Astrocyte (in vitro differentiated cells and primary cell): ENCODE measurements around the gene ATXN2L. TPM values are rescaled to one million over a fixed set of nuclear protein-coding genes. Genes with fewer than 3 reads are reported as not detected.
"Not testable (repeated sequence)": the region's sequence is repeated elsewhere in the genome, so short reads cannot be mapped to it uniquely, and the experiment has no call there.

Experiments used
- DNase-seq: peaks from one replicate; pipeline ENCODE4 v3.0.0-alpha.2; 2010; ENCODE audit warnings: low read depth
- FAIRE-seq: peaks from 2 replicates; lab custom pipeline; 2011; peaks lifted over from hg19 to GRCh38; lab: Jason Lieb, UNC
- H2AFZ ChIP-seq: 2 replicates; pipeline ENCODE4 v1.6.0; 2012; ENCODE audit warnings: low read depth, low read length, inconsistent platforms
- H3K27ac ChIP-seq: 2 replicates; pipeline ENCODE4 v1.5.1; 2011; ENCODE audit warnings: low read depth, low read length, inconsistent platforms
- H3K27me3 ChIP-seq: 2 replicates; pipeline ENCODE4 v1.6.0; 2011; ENCODE audit warnings: low read length, inconsistent platforms; ENCODE audit not compliant: insufficient read depth
- H3K36me3 ChIP-seq: 2 replicates; pipeline ENCODE4 v1.5.1; 2011; ENCODE audit warnings: low read length, inconsistent platforms; ENCODE audit not compliant: insufficient read depth
- H3K4me1 ChIP-seq: 2 replicates; pipeline ENCODE4 v1.5.1; 2011; ENCODE audit warnings: low read length, inconsistent platforms; ENCODE audit not compliant: insufficient read depth
- H3K4me2 ChIP-seq: 2 replicates; pipeline ENCODE4 v1.6.0; 2012; ENCODE audit warnings: low read length, inconsistent platforms
- H3K4me3 ChIP-seq: 2 replicates; pipeline ENCODE4 v1.5.1; 2011; ENCODE audit warnings: low read depth, mild to moderate bottlenecking, low read length, inconsistent platforms; ENCODE audit not compliant: insufficient read depth
- H3K79me2 ChIP-seq: 2 replicates; pipeline ENCODE4 v1.6.0; 2012; ENCODE audit warnings: mild to moderate bottlenecking, low read length, inconsistent platforms; ENCODE audit not compliant: insufficient read depth
- H3K9ac ChIP-seq: 2 replicates; pipeline ENCODE4 v1.6.0; 2012; ENCODE audit warnings: mild to moderate bottlenecking, low read length, inconsistent platforms
- H3K9me3 ChIP-seq: 2 replicates; pipeline ENCODE4 v1.5.1; 2012; ENCODE audit warnings: low read depth, mild to moderate bottlenecking, low read length, inconsistent platforms; ENCODE audit not compliant: insufficient read depth
- H4K20me1 ChIP-seq: 2 replicates; pipeline ENCODE4 v1.6.0; 2012; ENCODE audit warnings: low read length, inconsistent platforms; ENCODE audit not compliant: insufficient read depth
- H3K27ac Mint-ChIP-seq: one replicate; pipeline ENCODE4 v1.8.0; 2021; ENCODE audit warnings: mild to moderate bottlenecking, mixed read lengths; ENCODE audit not compliant: unreplicated experiment
- H3K27me3 Mint-ChIP-seq: one replicate; pipeline ENCODE4 v1.8.0; 2021; ENCODE audit warnings: low read depth, mixed read lengths; ENCODE audit not compliant: unreplicated experiment
- H3K36me3 Mint-ChIP-seq: one replicate; pipeline ENCODE4 v1.8.0; 2021; ENCODE audit warnings: low read depth, mixed read lengths; ENCODE audit not compliant: unreplicated experiment
- H3K4me1 Mint-ChIP-seq: one replicate; pipeline ENCODE4 v1.8.0; 2021; ENCODE audit warnings: low read depth, mixed read lengths; ENCODE audit not compliant: unreplicated experiment
- H3K4me3 Mint-ChIP-seq: one replicate; pipeline ENCODE4 v1.8.0; 2021; ENCODE audit warnings: mild to moderate bottlenecking, moderate library complexity, mixed read lengths; ENCODE audit not compliant: unreplicated experiment
- H3K9me3 Mint-ChIP-seq: one replicate; pipeline ENCODE4 v1.8.0; 2021; ENCODE audit warnings: mild to moderate bottlenecking, mixed read lengths; ENCODE audit not compliant: unreplicated experiment
- EZH2 ChIP-seq: IDR thresholded peaks from 2 replicates; pipeline ENCODE4 v1.6.1; 2012; ENCODE audit warnings: mild to moderate bottlenecking, low read length, inconsistent platforms; ENCODE audit not compliant: insufficient read depth
- total RNA-seq: library from RNA; stranded (reverse); gene quantifications from 2 replicates; pipeline ENCODE4 v1.2.1, GENCODE V29; 2021
- TF ChIP-seq, protein P1 (sequence below): IDR thresholded peaks from 2 replicates; pipeline ENCODE4 v1.5.1; 2011; ENCODE audit warnings: low read depth, mild to moderate bottlenecking, inconsistent platforms, low read length, moderate library complexity; ENCODE audit not compliant: insufficient read depth

ATXN2L gene
- total RNA-seq, 1 donor from 2014 or later = 191 TPM

DNA sequence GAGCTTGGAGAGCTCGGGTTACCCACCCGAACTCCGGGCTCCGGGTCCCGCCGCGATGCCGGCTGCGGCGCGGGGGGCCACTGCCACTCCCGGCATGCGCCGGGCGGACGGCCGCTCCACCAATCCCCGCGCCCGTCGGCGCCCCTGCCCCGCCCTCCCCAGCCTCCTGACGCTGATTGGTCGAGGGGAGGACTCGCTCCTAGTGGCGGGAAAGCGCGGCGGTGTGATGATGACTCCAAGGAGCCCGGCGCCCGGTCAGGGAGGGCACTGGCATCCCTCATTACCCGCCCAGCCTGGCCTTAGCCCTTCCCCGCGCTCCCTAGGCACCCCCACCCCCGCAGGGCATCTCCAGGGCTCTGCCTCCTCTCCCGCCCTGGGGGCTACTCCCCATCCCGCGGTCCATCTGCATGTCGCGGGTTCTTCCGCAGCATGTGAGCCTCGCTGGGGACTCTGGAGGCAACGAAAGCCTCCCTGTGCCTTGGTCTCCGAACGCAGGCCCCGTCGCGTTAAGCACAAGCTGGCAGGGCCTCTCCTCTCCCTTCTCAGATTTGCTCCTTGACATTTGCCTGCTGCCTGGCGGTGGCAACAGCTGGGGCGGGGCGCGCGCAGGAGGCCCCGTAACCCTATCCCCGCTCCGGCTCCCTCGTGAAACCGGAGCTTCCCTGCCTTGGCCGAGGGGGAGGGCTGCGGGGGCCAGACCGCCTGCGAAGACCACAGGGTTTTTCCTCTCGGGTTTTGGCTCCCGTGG is 57.2 kb downstream of the ATXN2L start:
- H3K27me3 Mint-ChIP-seq = peaks cover 13% of the 10 kb centered on the region
- H3K9me3 ChIP-seq = no peaks in the 10 kb centered on the region
- H4K20me1 ChIP-seq = no peaks in the 10 kb centered on the region
- H3K4me3 Mint-ChIP-seq = peak overlapping the region; percentile 88
- H3K27ac ChIP-seq = no peak overlapping the region
- H3K4me3 ChIP-seq = peak overlapping the region; percentile 78
- peak overlapping the region; percentile 98 for H3K4me2 ChIP-seq
- peak overlapping the region; percentile 81 for H3K9ac ChIP-seq
- peaks cover 2% of the 10 kb centered on the region for H3K4me1 Mint-ChIP-seq
- no peak overlapping the region for H3K27ac Mint-ChIP-seq
- DNase-seq (peak; percentile 51), FAIRE-seq (no peak)
- peak overlapping the region; percentile 85 for H2AFZ ChIP-seq
- H3K9me3 Mint-ChIP-seq = no peaks in the 10 kb centered on the region
- peaks cover 5% of the 10 kb centered on the region for H3K36me3 Mint-ChIP-seq
- no peaks in the 10 kb centered on the region for H3K79me2 ChIP-seq
- no peak for TF ChIP-seq EZH2
- TF ChIP-seq, protein P1, sequence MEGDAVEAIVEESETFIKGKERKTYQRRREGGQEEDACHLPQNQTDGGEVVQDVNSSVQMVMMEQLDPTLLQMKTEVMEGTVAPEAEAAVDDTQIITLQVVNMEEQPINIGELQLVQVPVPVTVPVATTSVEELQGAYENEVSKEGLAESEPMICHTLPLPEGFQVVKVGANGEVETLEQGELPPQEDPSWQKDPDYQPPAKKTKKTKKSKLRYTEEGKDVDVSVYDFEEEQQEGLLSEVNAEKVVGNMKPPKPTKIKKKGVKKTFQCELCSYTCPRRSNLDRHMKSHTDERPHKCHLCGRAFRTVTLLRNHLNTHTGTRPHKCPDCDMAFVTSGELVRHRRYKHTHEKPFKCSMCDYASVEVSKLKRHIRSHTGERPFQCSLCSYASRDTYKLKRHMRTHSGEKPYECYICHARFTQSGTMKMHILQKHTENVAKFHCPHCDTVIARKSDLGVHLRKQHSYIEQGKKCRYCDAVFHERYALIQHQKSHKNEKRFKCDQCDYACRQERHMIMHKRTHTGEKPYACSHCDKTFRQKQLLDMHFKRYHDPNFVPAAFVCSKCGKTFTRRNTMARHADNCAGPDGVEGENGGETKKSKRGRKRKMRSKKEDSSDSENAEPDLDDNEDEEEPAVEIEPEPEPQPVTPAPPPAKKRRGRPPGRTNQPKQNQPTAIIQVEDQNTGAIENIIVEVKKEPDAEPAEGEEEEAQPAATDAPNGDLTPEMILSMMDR = no peak
- H3K27me3 ChIP-seq = no peaks in the 10 kb centered on the region
- no peaks in the 10 kb centered on the region for H3K36me3 ChIP-seq
- peaks cover 13% of the 10 kb centered on the region for H3K4me1 ChIP-seq

DNA sequence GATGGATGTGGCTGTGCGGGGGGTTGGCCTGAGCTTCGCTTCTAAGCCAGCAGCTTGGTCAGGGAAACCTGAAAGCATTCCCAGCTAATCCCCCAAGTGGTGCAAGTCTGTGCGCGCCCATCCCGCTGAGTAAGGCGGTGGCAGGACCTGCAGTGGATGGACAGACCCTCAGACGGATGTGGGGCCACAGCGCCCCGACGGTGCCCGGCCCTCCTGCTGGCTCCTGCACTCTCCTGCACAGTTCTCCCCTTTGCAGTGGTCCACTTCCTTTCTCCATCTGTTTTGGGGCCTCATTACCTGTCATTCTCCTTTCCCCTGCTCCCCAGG is 57.8 kb downstream of the ATXN2L start:
- DNase-seq = no peak
- no peaks in the 10 kb centered on the region for H3K9me3 Mint-ChIP-seq
- no peaks in the 10 kb centered on the region for H4K20me1 ChIP-seq
- H3K4me2 ChIP-seq = peak overlapping the region; percentile 98
- H3K36me3 Mint-ChIP-seq = peaks cover 5% of the 10 kb centered on the region
- H3K27me3 ChIP-seq = no peaks in the 10 kb centered on the region
- H3K27ac Mint-ChIP-seq = peak overlapping the region; percentile 34
- H3K9ac ChIP-seq = no peak overlapping the region
- peaks cover 13% of the 10 kb centered on the region for H3K4me1 ChIP-seq
- H3K27me3 Mint-ChIP-seq = peaks cover 13% of the 10 kb centered on the region
- H3K36me3 ChIP-seq = no peaks in the 10 kb centered on the region
- no peaks in the 10 kb centered on the region for H3K79me2 ChIP-seq
- FAIRE-seq = no peak
- peak overlapping the region; percentile 73 for H3K4me3 Mint-ChIP-seq
- H3K27ac ChIP-seq = no peak overlapping the region
- peak overlapping the region; percentile 85 for H2AFZ ChIP-seq
- no peaks in the 10 kb centered on the region for H3K9me3 ChIP-seq
- TF ChIP-seq, protein P1 = no peak
- no peak for TF ChIP-seq EZH2
- peaks cover 2% of the 10 kb centered on the region for H3K4me1 Mint-ChIP-seq
- no peak overlapping the region for H3K4me3 ChIP-seq

DNA sequence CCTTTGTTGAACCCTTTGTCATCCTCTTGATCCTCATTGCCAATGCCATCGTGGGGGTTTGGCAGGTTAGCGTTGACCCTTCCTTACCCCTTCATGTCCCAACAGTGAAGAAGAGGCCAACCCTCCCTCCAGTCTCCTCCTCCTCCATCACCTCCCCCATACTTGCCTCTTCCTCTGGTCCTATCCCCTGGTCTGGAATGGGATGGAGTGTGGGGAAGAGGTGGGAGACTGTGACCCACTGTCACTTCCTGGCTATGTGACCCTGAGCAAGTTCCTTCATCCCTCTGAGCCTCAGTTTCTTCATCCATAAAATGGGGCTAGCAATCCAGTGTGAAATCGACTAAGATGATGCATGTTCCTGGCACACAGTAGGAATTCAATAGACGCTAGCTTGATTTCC is 58.2 kb downstream of the ATXN2L start:
- no peak overlapping the region for H3K4me3 ChIP-seq
- H3K27ac ChIP-seq = no peak overlapping the region
- Mint-ChIP-seq H3K36me3 (peaks cover 5% of the 10 kb centered on the region), H3K9me3 (no peaks in the 10 kb centered on the region), H3K4me3 (peak overlapping the region; percentile 73), H3K27ac (peak overlapping the region; percentile 34), H3K27me3 (peaks cover 13% of the 10 kb centered on the region), H3K4me1 (peaks cover 2% of the 10 kb centered on the region)
- H3K4me1 ChIP-seq = peaks cover 13% of the 10 kb centered on the region
- no peaks in the 10 kb centered on the region for H4K20me1 ChIP-seq
- TF ChIP-seq, protein P1 = no peak
- no peak for TF ChIP-seq EZH2
- H2AFZ ChIP-seq = no peak overlapping the region
- no peak overlapping the region for H3K9ac ChIP-seq
- no peaks in the 10 kb centered on the region for H3K9me3 ChIP-seq
- H3K79me2 ChIP-seq = no peaks in the 10 kb centered on the region
- FAIRE-seq (no peak), DNase-seq (no peak)
- no peak overlapping the region for H3K4me2 ChIP-seq
- H3K27me3 ChIP-seq = no peaks in the 10 kb centered on the region
- no peaks in the 10 kb centered on the region for H3K36me3 ChIP-seq

DNA sequence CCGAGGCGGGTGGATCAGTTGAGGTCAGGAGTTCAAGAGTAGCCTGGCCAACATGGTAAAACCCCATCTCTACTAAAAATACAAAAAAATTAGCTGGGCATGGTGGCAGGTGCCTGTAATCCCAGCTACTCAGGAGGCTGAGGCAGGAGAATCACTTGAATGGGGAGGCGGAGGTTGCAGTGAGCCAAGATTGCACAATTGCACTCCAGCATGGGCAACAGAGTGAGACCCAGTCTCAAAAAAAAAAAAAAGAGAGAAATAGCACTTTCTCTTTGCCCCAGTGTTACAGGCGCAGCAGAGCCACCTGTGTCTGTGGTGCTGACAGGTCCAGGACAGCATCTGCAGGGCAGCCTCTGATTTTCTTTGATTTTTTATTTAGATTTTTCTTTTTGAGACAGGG is 58.8 kb downstream of the ATXN2L start:
- H3K36me3 ChIP-seq, H2AFZ ChIP-seq, H3K27ac ChIP-seq, H3K9me3 ChIP-seq, H3K9me3 Mint-ChIP-seq, DNase-seq, H3K9ac ChIP-seq, H3K36me3 Mint-ChIP-seq, H3K27me3 ChIP-seq, H3K4me1 Mint-ChIP-seq, H3K79me2 ChIP-seq, H3K4me3 ChIP-seq, H4K20me1 ChIP-seq, H3K4me2 ChIP-seq, FAIRE-seq, H3K4me3 Mint-ChIP-seq: not testable (repeated sequence)
- Mint-ChIP-seq H3K27me3 (peaks cover 13% of the 10 kb centered on the region), H3K27ac (peak overlapping the region; percentile 18)
- H3K4me1 ChIP-seq = peaks cover 13% of the 10 kb centered on the region
